Measurements from ENCODE around the gene GSTP1.
A peak's percentile ranks its signal among the peaks of the same experiment; 100 is the strongest.
"Not testable (repeated sequence)": the region's sequence is repeated elsewhere in the genome, so short reads cannot be mapped to it uniquely, and the experiment has no call there.

Gene GSTP1

DNA sequence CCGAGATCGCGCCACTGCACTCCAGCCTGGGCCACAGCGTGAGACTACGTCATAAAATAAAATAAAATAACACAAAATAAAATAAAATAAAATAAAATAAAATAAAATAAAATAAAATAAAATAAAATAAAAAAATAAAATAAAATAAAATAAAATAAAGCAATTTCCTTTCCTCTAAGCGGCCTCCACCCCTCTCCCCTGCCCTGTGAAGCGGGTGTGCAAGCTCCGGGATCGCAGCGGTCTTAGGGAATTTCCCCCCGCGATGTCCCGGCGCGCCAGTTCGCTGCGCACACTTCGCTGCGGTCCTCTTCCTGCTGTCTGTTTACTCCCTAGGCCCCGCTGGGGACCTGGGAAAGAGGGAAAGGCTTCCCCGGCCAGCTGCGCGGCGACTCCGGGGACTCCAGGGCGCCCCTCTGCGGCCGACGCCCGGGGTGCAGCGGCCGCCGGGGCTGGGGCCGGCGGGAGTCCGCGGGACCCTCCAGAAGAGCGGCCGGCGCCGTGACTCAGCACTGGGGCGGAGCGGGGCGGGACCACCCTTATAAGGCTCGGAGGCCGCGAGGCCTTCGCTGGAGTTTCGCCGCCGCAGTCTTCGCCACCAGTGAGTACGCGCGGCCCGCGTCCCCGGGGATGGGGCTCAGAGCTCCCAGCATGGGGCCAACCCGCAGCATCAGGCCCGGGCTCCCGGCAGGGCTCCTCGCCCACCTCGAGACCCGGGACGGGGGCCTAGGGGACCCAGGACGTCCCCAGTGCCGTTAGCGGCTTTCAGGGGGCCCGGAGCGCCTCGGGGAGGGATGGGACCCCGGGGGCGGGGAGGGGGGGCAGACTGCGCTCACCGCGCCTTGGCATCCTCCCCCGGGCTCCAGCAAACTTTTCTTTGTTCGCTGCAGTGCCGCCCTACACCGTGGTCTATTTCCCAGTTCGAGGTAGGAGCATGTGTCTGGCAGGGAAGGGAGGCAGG is at the start of gene GSTP1:
TSS of gene GSTP1 (plus strand) at position 566 of the 958 bp plus-strand sequence. CDS start at position 598, 32 bp downstream.
- DNase-seq, result peak; percentile 79

DNA sequence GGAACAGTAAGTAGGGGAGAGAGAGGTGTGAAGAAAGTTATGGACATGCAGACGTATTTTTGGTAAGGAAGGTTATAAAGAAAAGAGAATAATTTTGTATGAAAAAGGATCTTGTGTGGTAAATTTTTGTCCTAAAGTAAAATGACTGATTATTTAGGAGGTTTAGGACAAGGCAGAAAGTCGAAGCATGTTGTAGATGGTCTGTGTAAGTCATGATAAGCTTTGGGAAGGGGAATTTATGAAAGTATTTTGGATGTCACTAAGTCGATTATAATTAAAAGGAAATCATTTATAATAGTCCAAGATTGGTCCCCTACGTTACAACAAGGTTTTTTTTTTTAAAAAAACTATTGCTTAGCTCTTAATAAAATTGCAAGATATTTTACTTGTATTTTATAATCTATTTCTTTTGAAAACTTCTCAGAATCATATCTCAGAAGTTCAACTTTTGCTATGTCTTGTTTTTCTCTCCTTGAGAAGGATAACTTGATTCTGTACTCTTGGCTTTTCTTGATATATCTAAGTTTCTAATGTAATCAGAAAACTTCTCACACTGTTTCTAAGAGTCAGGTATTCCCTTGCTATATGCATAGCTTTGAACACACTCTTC is 49.4 kb upstream of the GSTP1 start:
- no peak for DNase-seq

DNA sequence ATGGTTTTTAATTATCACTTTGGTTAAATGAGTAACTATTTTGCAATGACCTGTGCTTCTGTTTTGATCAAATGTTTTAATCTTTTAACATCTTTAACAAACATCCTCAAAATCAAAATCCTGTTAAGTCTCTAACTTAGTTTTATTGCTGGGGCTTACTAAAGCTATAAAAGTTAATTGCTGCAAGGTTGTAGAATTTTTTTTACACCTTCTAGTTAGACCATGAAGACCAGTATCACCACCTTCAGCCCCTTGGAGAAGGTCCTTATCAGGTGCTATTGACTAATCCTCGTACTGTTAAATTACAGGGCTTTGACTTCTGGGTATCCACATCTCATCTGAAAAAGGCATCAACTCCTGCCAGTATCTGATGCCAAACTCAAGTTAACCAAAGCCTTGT is 48.1 kb upstream of the GSTP1 start:
- no peak for DNase-seq

DNA sequence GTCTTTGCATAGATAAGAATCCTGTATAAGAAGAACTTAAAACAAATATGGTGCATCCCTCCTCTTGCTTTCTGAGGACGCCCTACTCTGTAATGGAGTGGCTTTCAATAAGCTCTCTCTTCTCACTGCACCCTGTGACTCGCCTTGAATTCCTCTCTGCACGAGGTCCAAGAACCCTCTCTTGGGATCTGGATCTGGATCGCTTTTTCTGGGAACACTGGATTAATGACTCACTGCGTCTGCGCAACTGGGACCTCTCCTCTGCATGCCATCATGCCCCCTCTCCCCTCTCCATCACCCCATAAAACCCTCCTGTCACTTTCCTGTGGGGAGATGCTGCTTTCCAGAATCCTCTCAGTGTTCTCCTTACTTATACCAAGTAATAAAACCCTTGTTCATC is 45.3 kb upstream of the GSTP1 start:
- DNase-seq, result no peak

DNA sequence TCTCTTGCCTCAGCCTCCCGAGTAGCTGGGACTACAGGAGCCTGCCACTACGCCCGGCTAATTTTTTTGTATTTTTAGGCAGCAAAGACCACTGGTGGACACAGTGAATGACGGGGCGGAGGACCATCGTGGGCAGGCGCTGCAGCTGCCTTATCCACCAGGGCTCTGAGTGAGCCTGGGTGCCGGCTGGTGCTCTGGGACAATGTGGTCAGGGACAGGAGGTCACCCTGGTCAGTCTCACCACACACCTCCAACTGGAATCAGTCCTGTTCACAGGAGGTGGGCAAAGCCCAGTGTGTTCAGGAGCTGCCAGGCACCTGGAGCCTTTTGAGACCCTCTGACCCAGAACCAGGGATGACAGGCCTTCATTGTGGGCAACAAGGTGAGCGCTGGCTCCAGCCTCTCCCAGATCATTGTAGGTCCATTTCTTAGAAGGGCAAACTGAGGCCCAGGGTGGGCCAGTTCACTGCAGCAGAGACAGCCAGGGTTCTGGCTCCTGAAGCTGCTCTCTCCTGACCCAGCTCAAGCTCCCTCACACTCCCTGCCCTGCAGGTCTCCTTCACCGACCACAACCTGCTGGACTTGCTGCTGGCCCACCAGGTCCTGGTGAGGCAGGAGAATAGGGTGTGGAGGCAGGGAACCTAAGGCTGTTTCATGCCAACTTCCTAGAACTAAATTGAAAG is 44.6 kb upstream of the GSTP1 start:
- no peak for DNase-seq

DNA sequence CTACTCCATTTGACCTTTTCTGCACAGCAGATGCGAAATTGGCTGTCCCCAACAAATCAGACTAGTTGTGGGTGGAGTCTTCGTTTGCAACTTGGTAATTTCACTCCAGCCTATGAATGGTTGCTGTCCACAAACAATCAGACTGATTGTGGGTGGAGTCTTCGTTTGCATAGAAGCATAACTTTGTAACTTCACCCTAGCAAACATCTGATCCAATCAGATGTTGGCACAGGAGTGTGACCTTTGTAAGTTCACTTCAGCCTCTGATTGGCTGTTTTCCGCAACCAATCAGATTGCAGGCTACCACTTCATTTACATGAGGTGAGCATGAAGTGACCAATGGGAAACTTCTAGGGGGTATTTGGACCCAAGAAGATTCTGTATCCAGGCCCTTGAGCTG is 44.1 kb upstream of the GSTP1 start:
- DNase-seq, result no peak

DNA sequence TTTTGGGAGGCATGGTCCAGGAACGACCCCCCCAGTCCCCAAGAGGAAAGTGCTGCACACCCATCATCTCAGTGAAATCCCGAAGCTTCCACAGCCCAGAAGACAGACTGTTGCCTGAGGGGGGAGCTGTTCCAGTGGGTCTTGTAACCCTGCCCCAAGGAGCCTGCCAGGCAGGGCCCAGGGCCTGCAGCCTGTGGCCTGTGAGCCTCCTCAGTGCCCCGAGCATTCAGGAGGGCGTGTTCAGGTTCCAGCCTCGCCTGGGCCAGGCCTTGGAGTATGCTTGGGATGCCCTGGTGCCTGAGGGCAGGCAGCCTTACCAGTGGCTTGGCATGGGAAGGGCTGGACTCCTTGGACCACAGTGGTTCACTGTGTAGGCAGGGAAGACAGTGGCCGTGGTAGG is 42.4 kb upstream of the GSTP1 start:
- DNase-seq, result no peak

DNA sequence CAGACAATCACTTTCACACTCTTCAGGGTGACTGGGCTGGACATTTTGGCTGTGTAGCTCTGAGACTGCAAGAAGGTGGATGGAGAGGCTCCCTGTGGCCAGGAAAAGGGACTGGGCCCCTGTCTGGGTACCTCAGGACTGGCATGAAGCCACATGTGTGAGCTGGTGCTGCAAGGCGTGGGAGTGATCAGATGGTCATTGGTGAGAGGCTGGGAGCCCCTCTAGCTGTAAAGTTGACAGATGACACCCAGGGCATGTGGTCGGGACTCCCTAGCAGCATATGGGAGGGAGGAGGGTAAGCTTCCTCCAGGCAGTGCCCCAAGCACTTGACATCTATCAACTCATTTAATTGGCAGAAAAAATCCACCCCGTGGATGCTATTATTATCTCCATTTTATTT is 41.4 kb upstream of the GSTP1 start:
- DNase-seq, result no peak

DNA sequence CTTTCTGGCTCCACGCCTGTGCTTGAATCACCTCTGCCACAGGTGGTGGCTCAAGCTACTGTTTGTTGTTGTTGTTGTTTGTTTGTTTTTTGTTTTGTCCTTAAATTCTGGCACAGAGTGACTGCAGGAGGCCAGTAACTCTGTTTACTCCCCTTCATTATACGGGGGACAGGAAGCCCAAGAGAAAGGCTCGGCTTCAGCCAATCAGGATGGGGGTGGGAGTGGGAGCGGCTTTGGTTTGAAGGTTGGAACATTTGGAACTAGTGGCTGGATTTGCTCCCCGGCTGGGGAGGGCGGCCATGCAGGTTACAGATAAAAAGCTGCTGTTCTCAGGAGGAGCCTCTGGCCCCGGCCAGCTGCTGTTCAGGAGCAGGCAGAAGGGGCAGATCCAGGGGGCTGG is 40.6 kb upstream of the GSTP1 start:
- no peak for DNase-seq

DNA sequence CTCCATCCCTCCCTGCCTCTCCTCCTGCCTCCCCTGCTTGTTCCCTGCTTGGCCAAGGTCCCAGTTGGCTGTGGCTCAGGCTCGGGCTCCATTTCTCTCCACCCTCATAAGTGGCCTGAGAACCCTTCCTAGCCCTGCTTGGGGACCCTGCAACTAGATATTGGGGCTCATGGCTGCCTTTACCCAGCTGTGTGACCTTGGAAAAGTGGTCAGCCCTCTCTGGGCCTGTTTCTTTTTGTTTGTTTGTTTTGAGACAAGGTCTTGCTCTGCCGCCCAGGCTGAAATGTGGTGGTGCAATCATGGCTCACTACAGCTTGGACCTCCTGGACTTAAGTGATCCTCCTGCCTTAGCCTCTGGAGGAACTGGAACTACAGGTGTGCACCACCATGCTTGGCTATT is 40.0 kb upstream of the GSTP1 start:
- DNase-seq, result no peak

DNA sequence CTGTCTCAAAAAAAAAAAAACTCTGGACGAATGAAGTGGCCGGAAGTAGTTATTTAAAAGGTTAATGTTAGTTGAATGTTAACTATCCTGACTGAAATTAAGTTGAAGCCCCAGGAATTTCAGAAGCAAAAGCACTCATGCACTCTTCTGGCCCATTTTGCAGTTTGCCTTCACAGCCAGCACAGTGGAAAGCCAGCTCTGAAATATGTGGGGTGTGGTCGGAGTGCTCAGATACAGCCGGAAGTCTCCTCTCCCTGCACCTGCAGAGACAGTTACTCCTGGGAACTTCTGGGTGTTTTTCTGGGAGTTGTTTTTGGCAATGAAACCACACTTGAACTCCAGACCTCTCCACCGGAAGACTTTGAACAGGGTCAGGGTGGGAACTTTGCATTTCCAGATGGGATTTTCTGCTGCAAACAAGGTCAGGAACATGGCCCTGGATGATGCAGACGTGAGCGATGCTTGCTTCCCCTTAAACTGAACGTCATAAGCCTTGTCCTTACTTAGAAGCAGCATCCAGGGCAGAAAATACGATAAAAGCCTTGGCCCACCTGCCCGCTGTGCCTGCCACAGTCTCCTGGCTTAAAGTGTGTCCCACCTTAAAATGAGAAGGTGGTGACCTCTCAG is 38.9 kb upstream of the GSTP1 start:
- no peak for DNase-seq

DNA sequence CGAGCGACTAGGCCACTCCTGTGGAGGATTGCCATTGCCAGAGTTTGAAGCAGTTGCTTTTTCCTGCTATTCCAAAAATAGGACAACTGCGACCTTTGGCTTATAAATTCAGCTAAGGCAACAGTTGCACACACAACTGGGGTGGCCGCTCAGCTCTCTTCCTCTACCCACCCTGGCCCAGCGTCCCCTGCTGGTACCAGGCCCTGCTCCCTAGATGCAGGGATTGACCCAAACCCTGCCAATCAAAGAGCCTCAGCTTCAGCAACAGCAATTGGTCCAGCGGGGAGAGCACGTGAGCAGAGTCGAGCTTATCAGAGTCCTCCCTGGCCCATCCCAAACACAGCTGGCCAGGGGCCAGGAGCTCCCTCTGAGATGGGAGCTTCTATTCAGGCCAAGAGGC is 38.3 kb upstream of the GSTP1 start:
- DNase-seq, result no peak

DNA sequence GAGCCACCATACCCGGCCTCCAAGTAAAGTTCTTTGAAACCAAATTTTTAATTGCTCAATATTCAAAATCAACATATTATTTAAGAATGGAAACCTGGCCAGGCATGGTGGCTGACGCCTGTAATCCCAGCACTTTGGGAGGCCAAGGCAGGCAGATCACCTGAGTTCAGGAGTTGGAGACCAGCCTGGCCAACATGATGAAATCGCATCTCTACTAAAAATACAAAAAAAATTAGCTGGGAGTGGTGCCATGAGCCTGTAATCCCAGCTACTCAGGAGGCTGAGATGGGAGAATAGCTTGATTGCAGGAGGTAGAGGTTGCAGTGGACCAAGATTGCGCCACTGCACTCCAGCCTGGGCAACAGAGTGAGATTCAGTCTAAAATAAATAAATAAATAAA is 35.5 kb upstream of the GSTP1 start:
- DNase-seq, result not testable (repeated sequence)

DNA sequence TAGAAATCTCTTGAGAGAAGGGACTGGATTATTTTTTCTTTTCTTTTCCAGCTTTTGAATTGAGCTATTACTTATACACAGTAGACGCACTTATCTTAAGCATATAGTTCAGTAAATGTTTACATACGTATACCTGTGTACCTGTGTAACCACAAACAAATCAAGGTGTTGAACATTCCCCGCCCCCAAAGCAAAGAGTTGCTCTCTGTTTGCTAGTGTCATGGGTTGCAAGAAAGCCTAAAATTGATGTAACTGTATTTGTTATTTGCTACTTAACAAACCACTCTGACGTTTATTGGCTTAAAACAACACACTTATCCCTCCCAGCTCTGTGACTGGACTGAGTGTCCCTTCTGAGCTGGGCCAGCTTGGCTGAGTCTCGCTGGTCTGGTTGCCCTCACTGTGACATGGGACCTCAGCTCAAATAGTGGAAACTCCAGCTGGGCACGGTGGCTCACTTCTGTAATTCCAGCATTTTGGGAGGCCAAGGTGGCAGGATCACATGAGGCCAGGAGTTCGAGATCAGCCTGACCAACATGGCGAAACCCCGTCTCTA is 35.0 kb upstream of the GSTP1 start:
- no peak for DNase-seq

DNA sequence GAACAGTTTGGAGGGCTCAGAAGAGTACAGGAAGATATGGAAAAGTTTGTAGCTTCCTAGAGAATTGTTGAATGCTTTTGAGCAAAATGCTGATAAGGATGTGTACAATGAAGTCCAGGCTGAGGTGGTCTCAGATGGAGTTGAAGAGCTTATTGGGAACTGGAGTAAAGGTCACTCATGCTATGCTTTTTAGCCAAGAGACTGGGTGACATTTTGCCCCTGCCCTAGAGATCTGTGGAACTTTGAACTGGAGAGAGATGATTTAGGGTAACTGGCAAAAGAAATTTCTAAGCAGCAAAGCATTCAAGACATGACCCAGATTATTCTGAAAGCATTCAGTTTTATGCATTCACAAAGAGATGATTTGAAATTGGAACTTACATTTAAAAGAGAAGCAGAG is 32.5 kb upstream of the GSTP1 start:
- DNase-seq, result no peak

DNA sequence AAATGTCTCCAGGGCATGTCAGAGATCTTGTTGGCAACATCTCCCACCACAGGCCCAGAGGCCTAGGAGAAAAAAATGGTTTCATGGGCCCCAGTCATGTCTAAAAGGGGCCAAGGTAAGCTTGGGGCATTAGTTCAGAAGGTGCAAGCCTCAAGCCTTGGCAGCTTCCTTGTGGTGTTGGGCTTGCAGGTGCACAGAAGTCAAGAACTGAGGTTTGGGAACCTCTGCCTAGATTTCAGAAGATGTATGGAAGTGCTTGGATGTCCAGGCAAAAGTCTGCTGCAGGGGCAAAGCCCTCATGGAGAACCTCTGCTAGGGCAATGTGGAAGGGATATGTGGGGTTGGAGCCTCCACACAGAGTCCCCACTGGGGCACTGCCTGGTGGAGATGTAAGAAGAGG is 31.9 kb upstream of the GSTP1 start:
- not testable (repeated sequence) for DNase-seq

DNA sequence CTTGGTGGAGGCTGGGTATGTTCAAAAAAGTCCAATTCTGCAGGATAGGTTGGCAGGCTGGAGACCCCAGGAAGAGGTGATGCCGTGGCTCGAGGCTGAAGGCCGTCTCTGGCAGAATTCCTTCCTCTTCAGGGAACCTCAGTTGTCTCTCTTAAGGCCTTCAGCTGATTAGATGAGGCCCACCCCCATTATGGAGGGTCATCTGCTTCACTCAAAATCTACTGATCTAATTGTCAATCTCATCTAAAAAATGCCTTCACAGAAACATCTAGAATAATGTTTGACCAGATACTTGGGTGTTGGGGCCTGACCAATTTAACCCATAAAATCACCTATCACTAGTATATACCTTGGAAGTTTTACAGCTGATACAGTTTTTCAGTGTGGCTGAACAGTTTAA is 27.4 kb upstream of the GSTP1 start:
- no peak for DNase-seq

DNA sequence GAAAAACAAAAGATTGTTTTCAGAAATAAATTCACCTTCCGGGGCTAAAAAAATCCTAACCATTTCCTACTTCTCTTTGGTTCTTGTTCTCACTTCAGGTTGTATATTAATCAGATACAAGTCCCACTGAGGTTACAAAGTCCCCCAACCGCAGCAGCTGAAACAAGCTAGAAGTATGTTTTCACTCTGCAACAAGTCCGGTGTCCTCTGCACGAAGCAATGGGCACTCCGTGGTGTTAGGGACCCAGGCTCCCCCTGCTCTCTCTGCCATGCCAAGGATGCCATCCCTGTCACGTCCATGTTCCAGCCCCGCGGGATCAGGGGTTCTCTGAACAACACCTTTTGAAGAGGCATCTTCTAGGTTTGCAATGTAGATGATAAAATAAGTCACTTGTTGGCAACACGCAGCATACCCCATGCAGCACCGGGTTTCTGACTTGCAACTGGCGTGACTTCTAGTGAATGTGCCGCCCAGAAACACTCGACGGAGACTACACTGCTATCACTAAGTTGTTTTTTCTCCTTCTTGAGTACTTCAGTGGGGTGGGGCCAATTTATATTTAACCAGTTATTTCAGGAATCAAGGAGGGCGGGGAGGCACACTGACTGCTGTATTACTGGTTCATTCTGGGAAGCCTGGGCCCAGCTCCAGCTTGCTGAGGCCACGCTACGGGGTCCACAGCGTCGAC is 25.4 kb upstream of the GSTP1 start:
- DNase-seq, result no peak

DNA sequence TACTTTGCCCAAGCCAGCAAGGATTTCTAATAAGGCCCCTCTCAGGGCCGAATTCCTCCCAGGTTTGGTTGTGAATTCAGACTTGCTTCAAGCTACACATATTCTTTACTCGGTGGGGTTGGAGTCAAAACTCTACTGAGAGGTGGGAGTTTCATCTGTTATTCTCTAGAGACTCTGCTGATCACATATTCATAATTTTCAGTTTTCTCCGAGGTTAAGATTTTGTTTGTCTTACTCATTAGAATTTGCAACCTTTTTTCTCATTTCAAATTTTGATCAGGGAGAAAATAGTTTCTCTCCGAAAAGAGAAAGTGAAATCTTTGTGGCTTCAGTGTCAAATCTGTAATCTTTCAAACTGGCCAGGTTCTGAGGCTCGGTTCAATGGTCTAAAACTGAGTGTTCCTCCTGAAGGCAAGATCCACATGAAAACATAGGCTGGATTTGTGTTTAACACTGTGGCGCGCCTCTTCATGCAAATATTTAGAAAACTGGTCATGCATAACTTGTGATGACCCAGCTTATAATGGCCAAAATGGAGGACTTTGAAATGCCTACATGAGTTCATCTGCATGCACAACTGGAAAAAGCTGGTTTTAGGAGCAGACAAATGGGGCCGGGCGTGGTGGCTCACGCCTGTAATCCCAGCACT is 21.5 kb upstream of the GSTP1 start:
- DNase-seq, result no peak

DNA sequence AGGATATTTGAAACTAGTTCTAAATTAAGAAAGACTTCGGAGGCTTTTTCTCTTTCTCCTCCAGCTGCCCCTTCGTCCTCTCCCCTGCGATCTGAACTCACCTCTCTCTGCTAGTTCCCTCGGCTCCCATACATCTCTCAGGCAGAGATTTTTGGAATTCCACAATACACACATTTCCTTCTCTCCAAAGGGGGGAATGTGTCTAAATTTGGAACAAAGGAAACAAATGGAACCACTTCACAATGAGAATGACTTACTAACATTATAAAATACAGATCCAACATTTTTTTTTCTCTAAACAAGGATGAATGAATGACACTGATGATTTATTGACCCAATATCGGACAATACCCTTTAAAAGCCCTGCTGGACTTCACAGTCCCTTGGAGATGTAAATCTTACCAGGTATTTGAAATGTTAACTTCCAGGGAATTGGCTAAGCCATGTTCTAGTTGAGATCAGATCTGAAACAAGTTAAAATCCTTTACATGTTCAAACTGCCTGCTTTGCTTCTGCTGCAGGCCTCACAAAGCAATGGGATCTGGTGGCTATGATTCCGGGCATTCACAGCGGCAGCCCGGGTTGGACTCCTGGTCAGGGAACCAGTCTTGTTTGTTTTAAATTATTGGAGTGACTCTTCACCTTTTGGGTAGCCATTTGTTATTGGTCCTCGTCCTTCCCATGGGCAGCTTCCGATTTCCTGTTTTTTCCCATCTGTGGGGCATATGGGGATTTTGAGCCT is 20.5 kb upstream of the GSTP1 start:
- DNase-seq, result no peak

DNA sequence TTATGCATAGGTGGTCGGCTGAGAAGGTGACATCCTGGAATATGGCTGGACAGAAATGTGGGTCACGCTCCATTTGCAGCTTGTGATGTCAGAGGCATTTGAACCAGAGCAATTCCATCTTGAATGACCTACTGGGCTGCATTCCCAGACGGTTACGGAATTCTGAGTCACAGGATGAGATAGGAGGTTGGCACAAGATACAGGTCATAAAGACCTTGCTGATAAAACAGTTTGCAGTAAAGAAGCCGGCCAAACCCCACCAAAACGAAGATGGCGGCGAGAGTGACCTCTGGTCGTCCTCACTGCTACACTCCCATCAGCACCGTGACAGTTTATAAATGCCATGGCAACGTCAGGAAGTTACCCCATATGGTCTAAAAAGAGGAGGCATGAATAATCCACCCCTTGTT is 19.9 kb upstream of the GSTP1 start:
- DNase-seq, result not testable (repeated sequence)

Data from stimulated activated naive CD4-positive, alpha-beta T cell treated with Interleukin-2 at 50 U/mL for 16 hours (primary cell).